ENCODE results near the gene ANXA2R. TPM values are rescaled to one million over a fixed set of nuclear protein-coding genes. Genes with fewer than 3 reads are reported as not detected.
A peak's percentile ranks its signal among the peaks of the same experiment; 100 is the strongest.

ANXA2R gene
- polyA plus RNA-seq, 1 of the 3 experiments (the other 2 are of a cell fraction): 1.9 TPM

- TF ChIP-seq REST (IDR thresholded peaks at IDR 0.05; ENCODE audit: low read depth, low read length): no peak
- no peak; the same call in 1 of the 2 replicates for TF ChIP-seq NRF1 (IDR thresholded peaks at IDR 0.05; ENCODE audit: low read depth, low read length)
- 0 out of 2 replicates have a peak, but pooled peaks have one; percentile 7 for TF ChIP-seq TEAD4 (IDR thresholded peaks at IDR 0.05; ENCODE audit: borderline replicate concordance, insufficient read depth)
- TF ChIP-seq JUND (IDR thresholded peaks at IDR 0.05): no peak
Measured at GRCh38 chr5:43065948-43066798, 26.1 kb upstream of the ANXA2R start (continued).

- H3K4me2 ChIP-seq: peak overlapping the region; percentile 91
- under 1% methylated on average over 17 of the region's 18 CpGs for WGBS (ENCODE audit: low lambda C conversion rate)
- H3K4me3 ChIP-seq (ENCODE audit: low read depth in 2 of 2, low read length in 1 of 2): peak overlapping the region; percentile 80 to 84
- H3K9me3 ChIP-seq: no peaks in the 10 kb centered on the region
- peaks cover 11 to 13% of the 10 kb centered on the region in 2 experiments; a peak in 3 of 4 replicates for H3K4me1 ChIP-seq (ENCODE audit: control insufficient read depth in 1 of 2, insufficient read depth in 2 of 2, low read depth in 1 of 2, low read length in 1 of 2)
- TF ChIP-seq NFIC (IDR thresholded peaks at IDR 0.05; ENCODE audit: borderline replicate concordance) (no peak), GATA2 (CRISPR knock-in tag; IDR thresholded peaks at IDR 0.05) (no peak), IRF3 (IDR thresholded peaks at IDR 0.05; ENCODE audit: low read depth, low read length) (no peak), TAF1 (IDR thresholded peaks at IDR 0.05; ENCODE audit: borderline replicate concordance, low read depth, low read length) (no peak), POLR2AphosphoS5 (IDR thresholded peaks at IDR 0.05; ENCODE audit: low read depth, low read length) (no peak), PBX3 (IDR thresholded peaks at IDR 0.05) (no peak), SIN3A (IDR thresholded peaks at IDR 0.05; ENCODE audit: borderline replicate concordance, low read depth, low read length) (no peak), SMC3 (IDR thresholded peaks at IDR 0.05; ENCODE audit: low read depth, low read length) (no peak), ZBTB33 (IDR thresholded peaks at IDR 0.05; ENCODE audit: borderline replicate concordance, low read depth) (no peak), RFX5 (IDR thresholded peaks at IDR 0.05; ENCODE audit: low read length) (no peak), NRF1 (IDR thresholded peaks at IDR 0.05; ENCODE audit: low read depth, low read length) (no peak), RXRA (IDR thresholded peaks at IDR 0.05; ENCODE audit: borderline replicate concordance, low read depth) (no peak), EZH2phosphoT487 (IDR thresholded peaks at IDR 0.05; ENCODE audit: borderline replicate concordance, low read depth) (no peak), YY1 (IDR thresholded peaks at IDR 0.05; ENCODE audit: low read depth) (no peak; the same call in 1 of the 2 replicates), RAD21 (IDR thresholded peaks at IDR 0.05; ENCODE audit: low read length) (no peak), TEAD4 (IDR thresholded peaks at IDR 0.05; ENCODE audit: borderline replicate concordance, insufficient read depth) (no peak)
- H3K9me2 ChIP-seq: no peaks in the 10 kb centered on the region
- ChIA-PET CTCF (interaction anchor here (0.5 to 3.2 kb wide), 14 partner anchors 14 to 490 kb away, joined by 3 to 21 read pairs (median 4); partner anchors contain the start of gene TMEM267), POLR2A (interaction anchor here (0.6 to 3.5 kb wide), 2 partner anchors 55 to 441 kb away, joined by 3 to 17 read pairs; partner anchors contain the start of gene ZNF131)
- H3K27ac ChIP-seq (ENCODE audit: low read depth in 2 of 2, low read length in 1 of 2): peak overlapping the region; percentile 90 to 97
- peak overlapping the region; percentile 68 for H2AFZ ChIP-seq (ENCODE audit: low read depth)
- peaks cover 15% of the 10 kb centered on the region for H3F3A ChIP-seq (replicated peaks; ENCODE audit: insufficient read depth)
- H3K9ac ChIP-seq: peak overlapping the region; percentile 84
- peaks cover under 1 to 8% of the 10 kb centered on the region in 2 experiments for H3K36me3 ChIP-seq (replicated peaks in 1 of 2; ENCODE audit: control insufficient read depth in 1 of 2, insufficient read depth in 2 of 2, low read length in 1 of 2)
- no peaks in the 10 kb centered on the region for H3K27me3 ChIP-seq (ENCODE audit: insufficient read depth)
- no peaks in the 10 kb centered on the region for H4K20me1 ChIP-seq (ENCODE audit: insufficient read depth)
- peaks cover 71% of the 10 kb centered on the region for H3K79me2 ChIP-seq (ENCODE audit: insufficient read depth)
- DNase-seq: no peak
Measured at GRCh38 chr5:43065387-43065947, 25.3 kb upstream of the ANXA2R start.
